Heart left ventricle (tissue), 16 donors: ENCODE measurements around the gene NUP62CL. TPM values are rescaled to one million over a fixed set of nuclear protein-coding genes. Genes with fewer than 3 reads are reported as not detected.
"Not testable (repeated sequence)": the region's sequence is repeated elsewhere in the genome, so short reads cannot be mapped to it uniquely, and the experiment has no call there.

Experiments
- ATAC-seq, 4 donors: fragments of 200-7000 bp; cut with Tn5 transposase; one replicate each; pipeline ENCODE4 v1.9.1; 2020 to 2022; ENCODE audit warnings: moderate library complexity in 4 of 4, mild to moderate bottlenecking in 3 of 4, moderate number of reproducible peaks in 1 of 4
- DNase-seq, 5 donors: peaks; one replicate each; pipeline ENCODE4 v3.0.0-alpha.2; 2020
- H3K27ac ChIP-seq, 12 donors: fragments of 200-600 bp; sonication (generic) in 4 of 12; one replicate each; pipeline versions ENCODE4 v1.5.0 to v1.8.0; 2016 to 2022; ENCODE audit warnings: mild to moderate bottlenecking in 2 of 12
- H3K27me3 ChIP-seq, 9 donors: fragments of 200-600 bp; sonication (generic) in 2 of 9; one replicate each; pipeline versions ENCODE4 v1.5.1 to v1.8.0; 2016 to 2022; ENCODE audit warnings: mild to moderate bottlenecking in 3 of 9
- H3K36me3 ChIP-seq, 9 donors: fragments of 200-600 bp; sonication (generic) in 2 of 9; one replicate each; pipeline versions ENCODE4 v1.5.0 to v1.8.0; 2018 to 2022; ENCODE audit warnings: mild to moderate bottlenecking in 2 of 9
- H3K4me1 ChIP-seq, 12 donors: fragments of 200-600 bp; sonication (generic) in 4 of 12; one replicate each; pipeline versions ENCODE4 v1.5.0 to v1.8.0; 2016 to 2022; ENCODE audit warnings: mild to moderate bottlenecking in 3 of 12
- H3K4me3 ChIP-seq, 12 donors: fragments of 200-600 bp; sonication (generic) in 4 of 12; one replicate each; pipeline versions ENCODE4 v1.5.0 to v1.8.0; 2017 to 2022; ENCODE audit warnings: mild to moderate bottlenecking in 9 of 12, moderate library complexity in 4 of 12
- H3K9me3 ChIP-seq, 12 donors: fragments of 200-600 bp; sonication (generic) in 4 of 12; one replicate each; pipeline versions ENCODE4 v1.5.0 to v1.8.0; 2016 to 2022; ENCODE audit warnings: mild to moderate bottlenecking in 1 of 12
- CTCF ChIP-seq, 12 donors: fragments of 200-600 bp; sonication (generic) in 4 of 12; IDR thresholded peaks; one replicate each; pipeline versions ENCODE4 v1.5.0 to v1.8.0; 2018 to 2022; ENCODE audit warnings: antibody characterized with exemption in 12 of 12, mild to moderate bottlenecking in 5 of 12
- POLR2A ChIP-seq, 2 donors: fragments of 450-650 bp; IDR thresholded peaks; one replicate each; pipeline ENCODE4 v1.6.1; 2017; ENCODE audit warnings: antibody characterized with exemption in 2 of 2, mild to moderate bottlenecking in 2 of 2, moderate library complexity in 2 of 2
- WGBS, 4 donors: extraction: QIAGEN DNeasy Blood & Tissue Kit in 2 of 4; methylation state at CpG; one replicate each; pipeline versions ENCODE4 v1.1.5 to v1.1.7; 2013 to 2018; 5-methylcytosine and 5-hydroxymethylcytosine counted together
- intact Hi-C, 10 donors: fragments of 100-400 bp; cut with DNase I; formaldehyde crosslinking; loops; one replicate each; pipeline versions ENCODE4 v1.11.1 to v1.14.2; 2022
- polyA plus RNA-seq, 2 donors: library from polyadenylated mRNA; stranded (reverse); fragments of 200-250 nt; gene quantifications; one replicate each; pipeline ENCODE4 v1.2.3, GENCODE V29; 2013
- total RNA-seq, 9 donors: library from RNA; depleted of rRNA in 2 of 9; stranded (reverse); fragments of >200 nt in 2 of 9; fragmentation: NEBNext Ultra II Directional in 3 of 9; extraction: Animal tissue kit (Norgen Biotek cat#: 25700) in 3 of 9; gene quantifications; one replicate each; pipeline versions ENCODE4 v1.1.0 to v1.2.4, GENCODE V29; 2016 to 2023
- donor health status: ischemic (EF 13 %, LVEDD 7.1; RV severe dilation, severe dysfunction).
- donor health status: healthy with polysubstance abuse.
- donor health status: DM: no; HTN: yes; CAD: no.
- donor health status: DM: no; HTN: no; CAD: no.
- donor health status: ischemic (EF 25% LVEDD 6.9; RV normal size, moderate dysfunction).
- donor health status: ischemic (EF 25% LVEDD 5.7; RV mildly dilated, moderate dysfunction).
- donor health status: healthy.
- donor health status: DM: yes; HTN: yes; CAD: no.
- donor health status: ischemic (EF 35%, LVEDD 5.7; RV mildly dilated, moderate dysfunction).
- donor health status: nonischemic (EF 11% LVEDD 7.7; RV severe dilation, severe dysfunction).
- donor health status: DM: yes; HTN: yes; CAD: no.
- donor health status: PGD.
- donor health status: ischemic (EF 29% LVEDD 5.4; RV normal size, mild dysfunction).
- donor health status: nonischemic (EF 23%, LVEDD 6.1; RV moderate dilation, normal function).

NUP62CL gene
- total and polyA plus RNA-seq, 11 donors: 0.16 to 2.9 (median 0.91) TPM

DNA sequence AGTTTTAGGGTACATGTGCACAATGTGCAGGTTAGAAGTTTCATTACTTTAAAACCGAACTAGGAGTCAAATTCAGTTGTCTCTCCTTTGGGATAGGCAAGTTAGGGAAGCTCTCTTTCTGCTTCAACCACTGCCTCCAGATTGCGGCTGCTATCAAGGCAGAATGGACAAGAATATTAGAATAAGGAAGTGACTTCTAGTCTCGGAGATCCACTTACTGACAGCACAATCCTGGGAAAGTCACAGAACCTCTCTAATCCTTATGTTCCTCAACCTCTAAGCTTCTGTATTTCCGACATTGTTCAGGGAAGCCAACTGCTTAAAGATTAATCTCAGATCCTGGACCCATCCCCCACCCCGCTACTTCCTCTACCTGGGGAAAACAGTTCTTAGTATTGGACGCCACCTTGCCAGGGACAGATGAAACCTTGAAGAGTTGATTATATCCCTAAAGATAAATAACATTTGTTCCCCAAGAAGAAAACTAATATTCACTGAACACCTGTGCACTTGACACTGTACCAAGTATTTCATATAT is 2.1 kb downstream of the NUP62CL start:
- intact Hi-C loops: no loop called here
- no peak overlapping the region for H3K27ac ChIP-seq
- peaks cover 0 to 25% (median 0%) of the 10 kb centered on the region in 9 donors for H3K27me3 ChIP-seq
- DNase-seq (no peak), ATAC-seq (no peak)
- TF ChIP-seq POLR2A (IDR thresholded peaks at IDR 0.05) (no peak), CTCF (IDR thresholded peaks at IDR 0.05) (no peak)
- no peaks in the 10 kb centered on the region for H3K4me1 ChIP-seq
- 73 to 85% (median 80%) methylated on average over 6 of the region's 6 CpGs for WGBS, 4 donors
- H3K9me3 ChIP-seq: peaks cover 0 to 8% (median 0%) of the 10 kb centered on the region in 12 donors
- H3K36me3 ChIP-seq: no peaks in the 10 kb centered on the region
- H3K4me3 ChIP-seq: no peak overlapping the region

GRCh38 chrX:107199491-107199890 is 6.7 kb downstream of the NUP62CL start:
- no peak for ATAC-seq
- TF ChIP-seq POLR2A (IDR thresholded peaks at IDR 0.05) (no peak), CTCF (IDR thresholded peaks at IDR 0.05) (no peak)
- Histone ChIP-seq H3K36me3 (no peaks in the 10 kb centered on the region), H3K4me1 (no peaks in the 10 kb centered on the region), H3K4me3 (no peak overlapping the region), H3K9me3 (no peaks in the 10 kb centered on the region), H3K27me3 (peaks cover 0 to 14% (median 0%) of the 10 kb centered on the region in 9 donors), H3K27ac (no peak overlapping the region)
- DNase-seq: no peak
- WGBS, 4 donors: 66 to 88% (median 76%) methylated on average over 3 of the region's 3 CpGs
- intact Hi-C loops: no loop called here

DNA sequence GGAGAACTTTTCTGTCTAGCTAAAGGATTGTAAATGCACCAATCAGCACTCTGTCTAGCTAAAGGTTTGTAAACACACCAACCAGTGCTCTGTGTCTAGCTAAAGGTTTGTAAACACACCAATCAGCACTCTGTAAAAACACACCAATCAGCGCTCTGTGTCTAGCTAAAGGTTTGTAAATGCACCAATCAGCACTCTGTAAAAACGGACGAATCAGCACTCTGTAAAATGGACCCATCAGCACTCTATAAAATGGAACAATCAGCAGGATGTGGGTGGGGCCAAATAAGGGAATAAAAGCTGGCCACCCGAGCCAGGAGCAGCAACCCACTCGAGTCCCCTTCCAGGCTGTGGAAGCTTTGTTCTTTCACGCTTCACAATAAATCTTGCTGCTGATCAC is 8.2 kb downstream of the NUP62CL start:
- H3K36me3 ChIP-seq, DNase-seq, H3K4me1 ChIP-seq, H3K9me3 ChIP-seq, H3K4me3 ChIP-seq, H3K27ac ChIP-seq, intact Hi-C loops, ATAC-seq: not testable (repeated sequence)
- H3K27me3 ChIP-seq: peaks cover 0 to 14% (median 0%) of the 10 kb centered on the region in 9 donors
- 78 to 89% (median 82%) methylated on average over 6 of the region's 6 CpGs for WGBS, 4 donors

- no peak for TF ChIP-seq POLR2A (IDR thresholded peaks at IDR 0.05)
- no peak for TF ChIP-seq CTCF (IDR thresholded peaks at IDR 0.05)
- no peak for DNase-seq
- peaks cover 0 to 14% (median 0%) of the 10 kb centered on the region in 9 donors for H3K27me3 ChIP-seq
- no peaks in the 10 kb centered on the region for H3K36me3 ChIP-seq
- WGBS, 4 donors: 70 to 88% (median 84%) methylated on average over 1 of the region's 1 CpG
- intact Hi-C loops: no loop called here
- no peak overlapping the region for H3K27ac ChIP-seq
- no peaks in the 10 kb centered on the region for H3K4me1 ChIP-seq
- ATAC-seq: no peak
- no peak overlapping the region for H3K4me3 ChIP-seq
- no peaks in the 10 kb centered on the region for H3K9me3 ChIP-seq
Observed at GRCh38 chrX:107197319-107197718, 8.9 kb downstream of the NUP62CL start.
